Endothelial cell (in vitro differentiated cells): ENCODE measurements around the gene COL16A1. TPM values are rescaled to one million over a fixed set of nuclear protein-coding genes. Genes with fewer than 3 reads are reported as not detected.
"Not testable (repeated sequence)": the region's sequence is repeated elsewhere in the genome, so short reads cannot be mapped to it uniquely, and the experiment has no call there.

Source experiments
- DNase-seq: peaks from one replicate; pipeline ENCODE4 v3.0.0; 2021; ENCODE audit warnings: low spot score
- H3K27ac Mint-ChIP-seq: one replicate; pipeline ENCODE4 v1.8.0; 2021; ENCODE audit warnings: mixed read lengths, inconsistent platforms; ENCODE audit not compliant: unreplicated experiment
- H3K27me3 Mint-ChIP-seq: one replicate; pipeline ENCODE4 v1.8.0; 2021; ENCODE audit warnings: mild to moderate bottlenecking, moderate library complexity, mixed read lengths, inconsistent platforms; ENCODE audit not compliant: unreplicated experiment
- H3K36me3 Mint-ChIP-seq: one replicate; pipeline ENCODE4 v1.8.0; 2021; ENCODE audit warnings: mild to moderate bottlenecking, low read depth, mixed read lengths, inconsistent platforms; ENCODE audit not compliant: unreplicated experiment
- H3K4me1 Mint-ChIP-seq: one replicate; pipeline ENCODE4 v1.8.0; 2021; ENCODE audit warnings: mild to moderate bottlenecking, mixed read lengths, inconsistent platforms; ENCODE audit not compliant: unreplicated experiment
- H3K4me3 Mint-ChIP-seq: one replicate; pipeline ENCODE4 v1.8.0; 2021; ENCODE audit warnings: mild to moderate bottlenecking, mixed read lengths, inconsistent platforms; ENCODE audit not compliant: unreplicated experiment
- H3K9me3 Mint-ChIP-seq: one replicate; pipeline ENCODE4 v1.8.0; 2021; ENCODE audit warnings: mixed read lengths, inconsistent platforms; ENCODE audit not compliant: unreplicated experiment
- CTCF ChIP-seq: fragments of 200-600 bp; sonication (generic); IDR thresholded peaks from one replicate; pipeline ENCODE4 v1.5.0; 2021; ENCODE audit warnings: antibody characterized with exemption; ENCODE audit not compliant: unreplicated experiment
- total RNA-seq: library from RNA; stranded (reverse); fragmentation: NEBNext Ultra II Directional; extraction: Animal tissue kit (Norgen Biotek cat#: 25700); gene quantifications from one replicate; pipeline ENCODE4 v1.2.1, GENCODE V29; 2021; ENCODE audit not compliant: unreplicated experiment

Gene COL16A1
- total RNA-seq, 1 donor from 2014 or later = 5.3 TPM

GRCh38 chr1:31712630-31713029 is 8.8 kb upstream of the COL16A1 start:
- TF ChIP-seq CTCF = no peak
- Mint-ChIP-seq H3K36me3 (no peaks in the 10 kb centered on the region), H3K9me3 (no peaks in the 10 kb centered on the region), H3K27me3 (peaks cover 17% of the 10 kb centered on the region), H3K27ac (no peak overlapping the region), H3K4me3 (no peak overlapping the region), H3K4me1 (peaks cover 16% of the 10 kb centered on the region)
- DNase-seq = no peak

DNA sequence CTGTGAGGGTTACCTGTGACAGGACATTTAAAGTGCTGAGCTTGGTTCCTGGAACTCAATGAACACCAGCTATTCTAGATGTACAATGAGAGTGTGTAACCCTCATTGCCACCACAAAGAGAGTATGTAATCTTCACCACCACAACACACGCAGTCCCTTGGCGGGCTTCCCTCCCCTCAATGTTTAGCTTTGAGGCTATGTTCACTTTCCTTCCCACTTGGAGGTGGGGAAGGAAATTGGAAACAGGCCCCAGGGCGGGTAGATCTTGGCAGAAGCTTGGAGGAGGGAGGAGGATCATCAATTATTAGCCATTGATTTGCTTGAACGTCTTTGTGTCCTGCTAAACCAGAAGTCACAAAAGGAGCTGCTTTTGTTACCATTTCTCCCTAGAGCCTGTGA is 8.3 kb upstream of the COL16A1 start:
- Mint-ChIP-seq H3K27ac (no peak overlapping the region), H3K4me1 (peaks cover 16% of the 10 kb centered on the region), H3K4me3 (no peak overlapping the region), H3K36me3 (no peaks in the 10 kb centered on the region), H3K27me3 (peaks cover 16% of the 10 kb centered on the region), H3K9me3 (no peaks in the 10 kb centered on the region)
- TF ChIP-seq CTCF = no peak
- DNase-seq = no peak

GRCh38 chr1:31708324-31708723 is 4.5 kb upstream of the COL16A1 start:
- H3K4me3 Mint-ChIP-seq = no peak overlapping the region
- DNase-seq = no peak
- H3K9me3 Mint-ChIP-seq = no peaks in the 10 kb centered on the region
- no peak for TF ChIP-seq CTCF
- peaks cover 18% of the 10 kb centered on the region for H3K4me1 Mint-ChIP-seq
- H3K27ac Mint-ChIP-seq = no peak overlapping the region
- no peaks in the 10 kb centered on the region for H3K36me3 Mint-ChIP-seq
- H3K27me3 Mint-ChIP-seq = peaks cover 18% of the 10 kb centered on the region

- H3K36me3 Mint-ChIP-seq = no peaks in the 10 kb centered on the region
- no peak overlapping the region for H3K27ac Mint-ChIP-seq
- peaks cover 18% of the 10 kb centered on the region for H3K27me3 Mint-ChIP-seq
- TF ChIP-seq CTCF = no peak
- H3K4me3 Mint-ChIP-seq = no peak overlapping the region
- no peaks in the 10 kb centered on the region for H3K9me3 Mint-ChIP-seq
- H3K4me1 Mint-ChIP-seq = peaks cover 17% of the 10 kb centered on the region
- DNase-seq = no peak
Observed at GRCh38 chr1:31707711-31708110, 3.9 kb upstream of the COL16A1 start.

DNA sequence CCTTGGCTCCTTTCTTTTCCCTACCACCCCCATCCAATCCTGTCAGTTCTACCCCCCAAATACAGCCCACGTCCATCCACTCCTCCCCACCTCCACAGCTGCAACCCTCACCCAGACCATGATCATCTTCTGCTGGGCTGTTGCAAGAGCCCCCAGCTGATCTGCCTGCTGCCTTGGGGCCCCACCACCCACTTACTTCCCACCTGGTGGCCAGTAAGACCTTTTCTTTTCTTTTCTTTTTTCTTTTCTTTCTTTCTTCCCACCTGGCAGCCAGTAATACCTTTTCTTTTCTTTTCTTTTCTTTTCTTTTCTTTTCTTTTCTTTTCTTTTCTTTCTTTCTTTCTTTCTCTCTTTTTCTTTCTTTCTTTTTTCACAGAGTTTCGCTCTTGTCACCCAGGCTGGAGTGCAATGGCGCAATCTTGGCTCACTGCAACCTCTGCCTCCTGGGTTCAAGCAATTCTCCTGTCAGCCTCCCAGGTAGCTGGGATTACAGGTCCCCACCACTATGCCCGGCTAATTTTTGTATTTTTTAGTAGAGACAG is 3.3 kb upstream of the COL16A1 start:
- DNase-seq, H3K36me3 Mint-ChIP-seq, H3K9me3 Mint-ChIP-seq, H3K4me3 Mint-ChIP-seq, H3K27ac Mint-ChIP-seq: not testable (repeated sequence)
- peaks cover 13% of the 10 kb centered on the region for H3K4me1 Mint-ChIP-seq
- peaks cover 17% of the 10 kb centered on the region for H3K27me3 Mint-ChIP-seq
